Subcutaneous abdominal adipose tissue (tissue), 5 donors: Measurements from ENCODE around the gene MLLT3.

Source experiments
- H3K27ac ChIP-seq: one replicate; pipeline ENCODE4 v1.7.0; 2013; ENCODE audit warnings: low read depth, mild to moderate bottlenecking, inconsistent platforms, low read length, moderate library complexity
- H3K27me3 ChIP-seq, 5 donors: one replicate each; pipeline ENCODE4 v1.7.0; 2013; ENCODE audit warnings: low read length in 5 of 5, inconsistent platforms in 1 of 5; ENCODE audit not compliant: control insufficient read depth in 5 of 5, insufficient read depth in 4 of 5
- H3K36me3 ChIP-seq, 5 donors: one replicate each; pipeline ENCODE4 v1.7.0; 2013; ENCODE audit warnings: low read length in 5 of 5; ENCODE audit not compliant: control insufficient read depth in 5 of 5, insufficient read depth in 5 of 5
- H3K4me1 ChIP-seq, 5 donors: one replicate each; pipeline ENCODE4 v1.7.0; 2013; ENCODE audit warnings: low read length in 5 of 5, mild to moderate bottlenecking in 3 of 5, moderate library complexity in 1 of 5; ENCODE audit not compliant: control insufficient read depth in 5 of 5, insufficient read depth in 5 of 5
- H3K4me3 ChIP-seq, 5 donors: one replicate each; pipeline ENCODE4 v1.7.0; 2013; ENCODE audit warnings: low read length in 5 of 5, low read depth in 1 of 5
- H3K9ac ChIP-seq, 5 donors: one replicate each; pipeline ENCODE4 v1.7.0; 2013; ENCODE audit warnings: low read length in 5 of 5, mild to moderate bottlenecking in 4 of 5, moderate library complexity in 3 of 5
- H3K9me3 ChIP-seq, 5 donors: one replicate each; pipeline ENCODE4 v1.7.0; 2013; ENCODE audit warnings: low read length in 5 of 5; ENCODE audit not compliant: control insufficient read depth in 5 of 5
- donor health status: healthy.
- donor health status: healthy.
- donor health status: healthy.
- donor health status: healthy.
- donor health status: healthy.

The MLLT3 gene

GRCh38 chr9:20352591-20352990 is 269.7 kb downstream of the MLLT3 start:
- no peak overlapping the region for H3K27ac ChIP-seq
- no peaks in the 10 kb centered on the region for H3K9me3 ChIP-seq
- H3K4me1 ChIP-seq: peaks cover 0 to 24% (median 9%) of the 10 kb centered on the region in 5 donors
- H3K27me3 ChIP-seq: no peaks in the 10 kb centered on the region
- H3K4me3 ChIP-seq: no peak overlapping the region
- H3K9ac ChIP-seq: no peak overlapping the region
- peaks cover 0 to 7% (median 5%) of the 10 kb centered on the region in 5 donors for H3K36me3 ChIP-seq

DNA sequence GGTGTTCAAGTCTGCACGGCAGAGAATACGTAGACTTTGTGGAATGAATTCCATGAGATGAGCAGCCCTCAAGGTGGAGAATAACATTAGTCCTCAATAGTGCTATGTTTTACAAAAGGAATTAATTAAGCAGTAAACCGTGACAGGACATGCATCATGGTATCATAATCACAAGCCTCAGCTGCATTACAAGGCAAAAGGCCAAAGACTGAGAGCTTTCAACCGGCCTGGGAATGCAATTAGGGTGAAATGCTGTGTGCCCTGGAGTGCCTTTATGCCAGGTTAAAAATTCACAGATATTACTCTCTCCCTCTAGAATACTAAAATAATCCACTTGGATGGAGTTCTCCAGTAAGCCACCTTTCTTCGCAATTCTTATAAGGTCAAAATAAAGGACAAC is 270.6 kb downstream of the MLLT3 start:
- no peak overlapping the region for H3K27ac ChIP-seq
- no peak overlapping the region for H3K9ac ChIP-seq
- peaks cover 0 to 7% (median 5%) of the 10 kb centered on the region in 5 donors for H3K36me3 ChIP-seq
- no peaks in the 10 kb centered on the region for H3K9me3 ChIP-seq
- H3K4me1 ChIP-seq: peaks cover 0 to 22% (median 7%) of the 10 kb centered on the region in 5 donors
- no peak overlapping the region for H3K4me3 ChIP-seq
- no peaks in the 10 kb centered on the region for H3K27me3 ChIP-seq

DNA sequence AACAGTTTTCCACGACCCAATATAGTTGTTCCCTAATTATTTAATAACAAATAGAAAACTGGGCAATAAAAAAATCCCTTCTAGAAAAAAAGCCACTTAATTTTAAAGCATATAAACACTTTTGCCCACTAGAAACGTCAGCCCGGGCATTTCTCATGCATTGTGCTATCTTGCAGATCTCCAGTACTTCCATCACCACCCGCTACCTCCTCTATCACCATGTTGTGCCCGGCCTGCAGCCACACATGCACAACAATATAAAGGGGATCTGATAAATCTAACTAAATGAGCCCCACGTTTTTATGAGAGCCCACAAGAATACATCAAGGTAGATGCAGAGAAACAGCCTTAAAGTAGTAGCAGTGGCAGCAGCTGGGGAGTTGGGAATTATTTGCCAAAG is 272.7 kb downstream of the MLLT3 start:
- peaks cover 0 to 13% (median 0%) of the 10 kb centered on the region in 5 donors for H3K4me1 ChIP-seq
- no peaks in the 10 kb centered on the region for H3K27me3 ChIP-seq
- no peak overlapping the region for H3K4me3 ChIP-seq
- no peak overlapping the region for H3K27ac ChIP-seq
- peaks cover 6 to 11% (median 11%) of the 10 kb centered on the region in 5 donors for H3K36me3 ChIP-seq
- no peaks in the 10 kb centered on the region for H3K9me3 ChIP-seq
- no peak overlapping the region for H3K9ac ChIP-seq

DNA sequence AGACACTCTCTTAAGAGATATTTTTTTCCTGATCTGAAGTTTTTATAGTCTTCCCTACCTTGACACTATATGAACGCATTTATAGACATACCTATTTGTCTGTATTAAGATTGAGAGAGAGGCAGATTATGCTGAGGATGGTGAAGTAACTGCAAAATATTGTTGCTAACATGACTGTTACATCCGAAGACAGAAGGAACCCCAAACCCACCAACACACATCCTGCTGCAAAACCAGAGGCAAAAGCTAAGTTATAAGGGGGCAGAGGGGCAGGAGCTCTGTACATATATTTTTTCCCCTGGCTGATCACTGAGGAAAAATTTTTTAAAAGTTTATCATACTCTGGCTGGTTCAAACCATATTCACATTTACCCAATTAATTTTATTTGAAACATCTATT is 279.0 kb downstream of the MLLT3 start:
- Histone ChIP-seq H3K9me3 (no peaks in the 10 kb centered on the region), H3K27ac (no peak overlapping the region), H3K9ac (no peak overlapping the region), H3K4me3 (no peak overlapping the region), H3K4me1 (no peaks in the 10 kb centered on the region), H3K27me3 (no peaks in the 10 kb centered on the region), H3K36me3 (peaks cover 2 to 10% (median 6%) of the 10 kb centered on the region in 5 donors)

- no peak overlapping the region for H3K9ac ChIP-seq
- no peak overlapping the region for H3K4me3 ChIP-seq
- no peak overlapping the region for H3K27ac ChIP-seq
- no peaks in the 10 kb centered on the region for H3K4me1 ChIP-seq
- H3K27me3 ChIP-seq: peaks cover 0 to 12% (median 3%) of the 10 kb centered on the region in 5 donors
- peaks cover 0 to under 1% (median under 1%) of the 10 kb centered on the region in 5 donors for H3K36me3 ChIP-seq
- no peaks in the 10 kb centered on the region for H3K9me3 ChIP-seq
Observed at GRCh38 chr9:20340511-20340861, 281.8 kb downstream of the MLLT3 start.

DNA sequence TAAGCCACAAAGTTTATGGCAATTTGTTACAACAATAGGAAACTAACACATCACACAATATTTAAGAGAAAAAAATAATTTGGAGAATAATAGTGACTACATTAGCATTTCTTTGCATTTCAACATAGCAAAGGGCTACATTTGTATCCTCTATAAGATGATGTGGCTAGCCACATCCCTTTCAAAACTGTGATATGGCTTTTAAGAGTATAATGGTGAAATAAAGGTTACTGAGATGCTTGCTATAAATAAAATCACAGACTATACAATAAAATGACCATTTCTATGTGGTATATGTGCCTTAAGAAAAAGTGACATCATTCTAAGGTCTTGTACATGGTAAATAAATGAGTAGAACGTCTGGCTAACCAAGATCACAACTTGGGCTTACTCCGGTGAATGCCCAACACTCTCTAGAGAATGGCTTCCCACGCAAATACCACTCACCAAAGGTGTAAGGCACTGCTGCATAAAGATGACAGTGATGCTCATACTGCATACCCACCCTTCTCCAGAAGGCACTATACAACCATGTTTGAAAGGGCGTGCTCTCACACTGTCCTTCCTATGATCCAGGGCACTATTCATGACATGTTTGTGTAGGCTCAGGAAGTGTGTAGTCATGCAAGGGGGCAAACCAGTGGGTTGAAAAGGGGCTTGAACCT is 286.5 kb downstream of the MLLT3 start:
- H3K27ac ChIP-seq: no peak overlapping the region

GRCh38 chr9:20333991-20334390 is 288.3 kb downstream of the MLLT3 start:
- no peaks in the 10 kb centered on the region for H3K36me3 ChIP-seq
- H3K4me3 ChIP-seq: no peak overlapping the region
- H3K27ac ChIP-seq: no peak overlapping the region
- H3K27me3 ChIP-seq: peaks cover 0 to 12% (median 3%) of the 10 kb centered on the region in 5 donors
- no peaks in the 10 kb centered on the region for H3K4me1 ChIP-seq
- H3K9ac ChIP-seq: no peak overlapping the region
- no peaks in the 10 kb centered on the region for H3K9me3 ChIP-seq

More for the DNA sequence above, 286.5 kb downstream of the MLLT3 start:
- Histone ChIP-seq H3K36me3 (no peaks in the 10 kb centered on the region), H3K4me3 (no peak overlapping the region), H3K9ac (no peak overlapping the region), H3K27me3 (peaks cover 0 to 12% (median 3%) of the 10 kb centered on the region in 5 donors), H3K4me1 (no peaks in the 10 kb centered on the region), H3K9me3 (no peaks in the 10 kb centered on the region)

- no peaks in the 10 kb centered on the region for H3K9me3 ChIP-seq
- H3K4me3 ChIP-seq: no peak overlapping the region
- H3K27me3 ChIP-seq: peaks cover 0 to 7% (median 0%) of the 10 kb centered on the region in 5 donors
- H3K9ac ChIP-seq: no peak overlapping the region
- H3K36me3 ChIP-seq: no peaks in the 10 kb centered on the region
- H3K27ac ChIP-seq: no peak overlapping the region
- H3K4me1 ChIP-seq: no peaks in the 10 kb centered on the region
Observed at GRCh38 chr9:20331095-20331685, 291.1 kb downstream of the MLLT3 start.

- Histone ChIP-seq H3K27me3 (peaks cover 0 to 2% (median 0%) of the 10 kb centered on the region in 5 donors), H3K27ac (no peak overlapping the region), H3K9ac (no peak overlapping the region), H3K36me3 (no peaks in the 10 kb centered on the region), H3K4me1 (no peaks in the 10 kb centered on the region), H3K9me3 (no peaks in the 10 kb centered on the region), H3K4me3 (no peak overlapping the region)
Observed at GRCh38 chr9:20330688-20331087, 291.6 kb downstream of the MLLT3 start.

GRCh38 chr9:20326516-20326915 is 295.8 kb downstream of the MLLT3 start:
- no peaks in the 10 kb centered on the region for H3K27me3 ChIP-seq
- H3K27ac ChIP-seq: no peak overlapping the region
- H3K9me3 ChIP-seq: no peaks in the 10 kb centered on the region
- no peak overlapping the region for H3K9ac ChIP-seq
- H3K36me3 ChIP-seq: no peaks in the 10 kb centered on the region
- no peak overlapping the region for H3K4me3 ChIP-seq
- H3K4me1 ChIP-seq: no peaks in the 10 kb centered on the region
